Keratinocyte (primary cell): ENCODE measurements around the gene SUN1. TPM values are rescaled to one million over a fixed set of nuclear protein-coding genes. Genes with fewer than 3 reads are reported as not detected.

ENCODE experiments used
- DNase-seq: peaks from one replicate; pipeline ENCODE4 v3.0.0-alpha.2; 2011; ENCODE audit warnings: low read depth, missing footprints, low spot score
- FAIRE-seq: peaks from 2 replicates; lab custom pipeline; 2011; peaks lifted over from hg19 to GRCh38; lab: Jason Lieb, UNC
- H2AFZ ChIP-seq: 2 replicates; pipeline ENCODE4 v1.6.0; 2012; ENCODE audit warnings: low read length, control low read depth, inconsistent platforms; ENCODE audit not compliant: control insufficient read depth
- H3K27ac ChIP-seq: 2 replicates; pipeline ENCODE4 v1.5.1; 2011; ENCODE audit warnings: low read length; ENCODE audit not compliant: control insufficient read depth, insufficient read depth
- H3K27me3 ChIP-seq: 3 replicates; pipeline ENCODE4 v1.6.0; 2011; ENCODE audit warnings: low read length; ENCODE audit not compliant: control insufficient read depth, insufficient read depth; ENCODE audit errors: extremely low read depth
- H3K36me3 ChIP-seq, 2 experiments: 2 replicates in 1 of 2; 3 replicates in 1 of 2; pipeline ENCODE4 v1.5.1; 2011; ENCODE audit warnings: low read length in 2 of 2, mild to moderate bottlenecking in 1 of 2; ENCODE audit not compliant: control insufficient read depth in 2 of 2, insufficient read depth in 2 of 2; ENCODE audit errors: extremely low read depth in 1 of 2
- H3K4me1 ChIP-seq: 3 replicates; pipeline ENCODE4 v1.5.1; 2011; ENCODE audit warnings: low read length; ENCODE audit not compliant: control insufficient read depth, insufficient read depth; ENCODE audit errors: extremely low read depth
- H3K4me2 ChIP-seq: 3 replicates; pipeline ENCODE4 v1.6.0; 2011; ENCODE audit warnings: low read depth, low read length; ENCODE audit not compliant: control insufficient read depth, insufficient read depth; ENCODE audit errors: extremely low read depth
- H3K4me3 ChIP-seq, 3 experiments: fragments of 200-600 bp in 1 of 3; sonication (generic) in 1 of 3; 2 replicates in 2 of 3; 3 replicates in 1 of 3; pipeline ENCODE4 v1.5.1; 2011 to 2016; ENCODE audit warnings: low read length in 3 of 3, mild to moderate bottlenecking in 3 of 3, control low read depth in 2 of 3, inconsistent platforms in 1 of 3, low read depth in 1 of 3, mixed read lengths in 1 of 3, mixed run types in 1 of 3, moderate library complexity in 1 of 3; ENCODE audit not compliant: control insufficient read depth in 2 of 3, insufficient read depth in 2 of 3; ENCODE audit errors: extremely low read depth in 1 of 3
- H3K79me2 ChIP-seq: 2 replicates; pipeline ENCODE4 v1.6.0; 2012; ENCODE audit warnings: low read length; ENCODE audit not compliant: control insufficient read depth, insufficient read depth
- H3K9ac ChIP-seq: 3 replicates; pipeline ENCODE4 v1.6.0; 2011; ENCODE audit warnings: low read length; ENCODE audit not compliant: control insufficient read depth, insufficient read depth; ENCODE audit errors: extremely low read depth
- H3K9me1 ChIP-seq: 3 replicates; pipeline ENCODE4 v1.6.0; 2011; ENCODE audit warnings: low read length; ENCODE audit not compliant: control insufficient read depth, insufficient read depth; ENCODE audit errors: extremely low read depth
- H3K9me3 ChIP-seq: 2 replicates; pipeline ENCODE4 v1.5.1; 2012; ENCODE audit warnings: low read depth, low read length; ENCODE audit not compliant: control insufficient read depth
- H4K20me1 ChIP-seq: 3 replicates; pipeline ENCODE4 v1.6.0; 2011; ENCODE audit warnings: low read length; ENCODE audit not compliant: control insufficient read depth, insufficient read depth; ENCODE audit errors: extremely low read depth
- EZH2 ChIP-seq: IDR thresholded peaks from one replicate; pipeline ENCODE4 v1.6.1; 2012; ENCODE audit warnings: inconsistent platforms, mild to moderate bottlenecking, low read length, moderate library complexity
- dilution Hi-C: fragments of 300-500 bp; cut with MboI; formaldehyde crosslinking; loops from one replicate; pipeline ENCODE4 v1.7.0; 2020; ENCODE audit warnings: low sequenced_read_pairs; ENCODE audit not compliant: extremely low pct_ligation_motif_present
- polyA plus RNA-seq, 5 experiments: library from polyadenylated mRNA; depleted of rRNA in 3 of 5; stranded (reverse) in 3 of 5; stranded (forward) in 1 of 5; unstranded in 1 of 5; fragments of >200 nt; gene quantifications; 1 replicate in 1 of 5; 2 replicates in 3 of 5; 3 replicates in 1 of 5; pipeline versions ENCODE4 v1.2.1 to v1.2.3, GENCODE V29; 2011 to 2012; ENCODE audit warnings: missing spikeins in 2 of 5, low read depth in 1 of 5, low replicate concordance in 1 of 5
- TF ChIP-seq, protein P1 (sequence below), 3 experiments: IDR thresholded peaks in 1 of 3; conservative IDR thresholded peaks in 1 of 3; optimal IDR thresholded peaks in 1 of 3; 2 replicates in 2 of 3; 3 replicates in 1 of 3; pipeline versions ENCODE3 to v1.5.1; 2011; ENCODE audit warnings: low read length in 3 of 3, mild to moderate bottlenecking in 3 of 3, moderate library complexity in 2 of 3, control low read depth in 1 of 3, inconsistent platforms in 1 of 3; ENCODE audit not compliant: insufficient read depth in 2 of 3; ENCODE audit errors: extremely low read depth in 1 of 3

SUN1 gene
- polyA plus RNA-seq, 1 donor (not counting 4 experiments of a cell fraction or from before 2014, with no cell fraction given) = 166 TPM

DNA sequence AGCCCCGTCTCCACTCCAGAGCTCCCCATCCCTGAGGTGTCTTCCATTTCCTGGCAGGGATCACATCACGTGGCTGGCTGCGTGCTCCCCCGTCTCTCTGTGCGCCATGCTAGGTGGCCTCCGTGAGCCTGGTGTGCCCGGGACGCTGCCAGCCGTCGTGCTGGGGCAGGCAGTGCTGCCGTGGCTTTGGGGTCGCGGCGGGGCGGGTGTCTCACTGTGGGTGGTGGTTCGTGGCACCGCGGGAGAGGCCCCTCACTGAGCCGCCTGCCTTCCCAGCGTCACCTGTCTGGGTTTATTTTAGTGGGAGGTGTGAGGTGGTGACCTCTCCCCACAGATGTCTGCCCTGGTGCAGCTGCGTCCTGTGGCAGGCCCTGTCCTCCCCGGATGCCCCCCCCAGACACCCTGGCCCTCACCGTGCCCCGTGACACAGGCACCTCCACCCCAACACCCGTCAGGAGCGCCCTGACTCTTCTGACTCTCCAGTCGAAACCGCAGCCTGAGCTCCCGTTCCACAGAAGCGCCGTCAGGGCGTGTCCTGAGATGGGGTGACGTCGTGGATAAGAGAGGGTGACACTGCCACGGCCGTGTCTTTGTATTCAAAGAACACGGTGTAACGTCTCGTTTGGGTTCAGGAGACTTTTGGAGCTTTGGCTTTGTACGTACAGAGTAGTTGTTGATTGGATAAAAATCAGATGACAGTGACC is 62.0 kb downstream of the SUN1 start:
- Histone ChIP-seq H3K36me3 (peaks cover 11 to 22% of the 10 kb centered on the region in 2 experiments), H4K20me1 (peaks cover under 1% of the 10 kb centered on the region), H2AFZ (no peak overlapping the region), H3K4me1 (no peaks in the 10 kb centered on the region), H3K4me3 (no peak overlapping the region), H3K9me3 (no peaks in the 10 kb centered on the region), H3K9ac (no peak overlapping the region), H3K9me1 (no peaks in the 10 kb centered on the region), H3K79me2 (peaks cover under 1% of the 10 kb centered on the region), H3K27ac (no peak overlapping the region), H3K27me3 (no peaks in the 10 kb centered on the region), H3K4me2 (no peak overlapping the region)
- TF ChIP-seq EZH2 = no peak
- TF ChIP-seq, protein P1, sequence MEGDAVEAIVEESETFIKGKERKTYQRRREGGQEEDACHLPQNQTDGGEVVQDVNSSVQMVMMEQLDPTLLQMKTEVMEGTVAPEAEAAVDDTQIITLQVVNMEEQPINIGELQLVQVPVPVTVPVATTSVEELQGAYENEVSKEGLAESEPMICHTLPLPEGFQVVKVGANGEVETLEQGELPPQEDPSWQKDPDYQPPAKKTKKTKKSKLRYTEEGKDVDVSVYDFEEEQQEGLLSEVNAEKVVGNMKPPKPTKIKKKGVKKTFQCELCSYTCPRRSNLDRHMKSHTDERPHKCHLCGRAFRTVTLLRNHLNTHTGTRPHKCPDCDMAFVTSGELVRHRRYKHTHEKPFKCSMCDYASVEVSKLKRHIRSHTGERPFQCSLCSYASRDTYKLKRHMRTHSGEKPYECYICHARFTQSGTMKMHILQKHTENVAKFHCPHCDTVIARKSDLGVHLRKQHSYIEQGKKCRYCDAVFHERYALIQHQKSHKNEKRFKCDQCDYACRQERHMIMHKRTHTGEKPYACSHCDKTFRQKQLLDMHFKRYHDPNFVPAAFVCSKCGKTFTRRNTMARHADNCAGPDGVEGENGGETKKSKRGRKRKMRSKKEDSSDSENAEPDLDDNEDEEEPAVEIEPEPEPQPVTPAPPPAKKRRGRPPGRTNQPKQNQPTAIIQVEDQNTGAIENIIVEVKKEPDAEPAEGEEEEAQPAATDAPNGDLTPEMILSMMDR (optimal IDR thresholded peaks at IDR 0.05 in 1 of 3, IDR thresholded peaks at IDR 0.05 in 1 of 3, conservative IDR thresholded peaks at IDR 0.05 in 1 of 3; ENCODE audit: extremely low read depth in 1 of 3, insufficient read depth in 2 of 3, low read length in 3 of 3) = no peak
- DNase-seq (no peak), FAIRE-seq (no peak)
- dilution Hi-C loops = no loop called here

DNA sequence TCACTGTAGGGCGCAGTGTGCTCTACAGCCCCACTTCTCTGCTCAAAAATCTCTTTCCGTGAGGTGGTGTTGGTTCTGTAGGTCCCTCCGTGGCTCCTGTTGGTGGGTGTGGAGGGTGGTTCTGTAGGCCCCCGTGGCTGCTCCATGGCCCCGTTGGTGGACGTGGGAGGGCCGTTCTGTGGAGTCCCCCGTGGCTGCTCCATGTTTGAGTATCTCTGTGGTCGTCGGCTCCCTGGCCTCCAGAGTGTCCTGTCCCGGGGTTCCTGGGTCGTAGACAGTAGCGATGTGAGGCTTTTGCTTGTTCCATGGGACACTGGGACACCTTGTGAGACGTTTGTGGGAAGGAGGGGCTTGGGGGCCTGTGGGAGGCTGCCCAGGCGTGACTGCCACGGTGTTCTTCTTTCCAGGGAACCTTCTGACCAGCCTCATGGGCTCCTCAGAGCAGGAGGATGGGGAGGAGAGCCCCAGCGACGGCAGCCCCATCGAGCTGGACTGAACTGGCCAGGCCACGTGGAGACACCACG is 62.7 kb downstream of the SUN1 start:
- Histone ChIP-seq H3K9ac (no peak overlapping the region), H3K79me2 (no peaks in the 10 kb centered on the region), H2AFZ (no peak overlapping the region), H3K36me3 (peaks cover 11 to 22% of the 10 kb centered on the region in 2 experiments), H3K9me3 (no peaks in the 10 kb centered on the region), H4K20me1 (no peaks in the 10 kb centered on the region), H3K27ac (no peak overlapping the region), H3K27me3 (no peaks in the 10 kb centered on the region), H3K4me1 (no peaks in the 10 kb centered on the region), H3K4me2 (no peak overlapping the region), H3K4me3 (no peak overlapping the region), H3K9me1 (no peaks in the 10 kb centered on the region)
- no peak for FAIRE-seq
- dilution Hi-C loops = no loop called here
- TF ChIP-seq, protein P1 (optimal IDR thresholded peaks at IDR 0.05 in 1 of 3, IDR thresholded peaks at IDR 0.05 in 1 of 3, conservative IDR thresholded peaks at IDR 0.05 in 1 of 3; ENCODE audit: extremely low read depth in 1 of 3, insufficient read depth in 2 of 3, low read length in 3 of 3) = no peak
- TF ChIP-seq EZH2 = no peak
- no peak for DNase-seq
